Activated CD4-positive, alpha-beta T cell treated with anti-CD3 and anti-CD28 coated beads, Interleukin-2, amount 50 U/mL, for 1 hour (primary cell): ENCODE data around the gene RASSF1.
A peak's percentile ranks its signal among the peaks of the same experiment; 100 is the strongest.
"Not testable (repeated sequence)": the region's sequence is repeated elsewhere in the genome, so short reads cannot be mapped to it uniquely, and the experiment has no call there.

Experiments used
- DNase-seq: peaks from one replicate; pipeline ENCODE4 v3.0.0-alpha.2; 2020

RASSF1 gene

DNA sequence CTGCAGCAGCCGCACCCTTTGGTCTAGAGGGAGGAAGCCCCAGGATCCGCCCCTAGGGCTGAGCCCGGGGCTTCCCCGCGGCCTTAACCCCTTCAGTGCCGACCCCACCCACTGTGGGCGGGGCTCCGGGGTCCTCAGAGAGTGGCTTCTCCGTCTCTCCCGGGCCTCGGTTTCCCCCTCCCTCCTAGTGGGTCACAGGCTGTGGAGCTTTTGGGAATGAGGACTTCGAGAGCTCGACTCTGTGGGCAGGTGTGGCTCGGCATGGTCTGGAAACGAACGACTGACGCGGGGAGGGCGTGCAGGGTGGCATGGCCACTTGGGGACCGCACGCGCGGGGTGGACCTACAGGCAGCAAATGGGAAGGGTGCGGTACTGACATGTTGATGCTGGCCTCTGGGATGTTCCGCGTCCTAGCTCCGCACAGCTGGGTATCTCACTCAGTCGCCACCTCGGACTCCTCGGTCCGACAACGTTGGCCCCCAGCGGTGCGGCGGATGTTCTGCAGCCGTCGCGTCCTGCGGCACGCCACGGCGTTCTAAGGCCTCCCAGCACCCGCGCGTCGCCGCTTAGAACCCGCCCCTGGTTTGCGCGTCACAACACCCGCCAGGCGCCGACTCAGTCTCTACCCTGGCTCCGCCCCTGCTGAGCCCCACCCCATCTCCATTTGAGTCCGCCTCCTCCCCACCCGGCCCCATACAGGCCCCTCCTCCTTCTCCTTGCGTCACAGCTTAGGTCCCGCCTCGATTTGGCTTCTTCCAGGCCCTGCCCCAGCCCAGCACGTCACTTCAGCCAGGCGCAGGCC is 41.6 kb downstream of the RASSF1 start, which contains the start of the genes HYAL3 and NAA80:
Gene HYAL3, minus strand, starts transcription at position 570 of the 802 bp plus-strand sequence. CDS start 3,803 bp downstream, outside the sequence.
Gene NAA80, minus strand, starts transcription at position 570 of the 802 bp plus-strand sequence. CDS start 1,942 bp downstream, outside the sequence.
- DNase-seq, result peak; percentile 99

DNA sequence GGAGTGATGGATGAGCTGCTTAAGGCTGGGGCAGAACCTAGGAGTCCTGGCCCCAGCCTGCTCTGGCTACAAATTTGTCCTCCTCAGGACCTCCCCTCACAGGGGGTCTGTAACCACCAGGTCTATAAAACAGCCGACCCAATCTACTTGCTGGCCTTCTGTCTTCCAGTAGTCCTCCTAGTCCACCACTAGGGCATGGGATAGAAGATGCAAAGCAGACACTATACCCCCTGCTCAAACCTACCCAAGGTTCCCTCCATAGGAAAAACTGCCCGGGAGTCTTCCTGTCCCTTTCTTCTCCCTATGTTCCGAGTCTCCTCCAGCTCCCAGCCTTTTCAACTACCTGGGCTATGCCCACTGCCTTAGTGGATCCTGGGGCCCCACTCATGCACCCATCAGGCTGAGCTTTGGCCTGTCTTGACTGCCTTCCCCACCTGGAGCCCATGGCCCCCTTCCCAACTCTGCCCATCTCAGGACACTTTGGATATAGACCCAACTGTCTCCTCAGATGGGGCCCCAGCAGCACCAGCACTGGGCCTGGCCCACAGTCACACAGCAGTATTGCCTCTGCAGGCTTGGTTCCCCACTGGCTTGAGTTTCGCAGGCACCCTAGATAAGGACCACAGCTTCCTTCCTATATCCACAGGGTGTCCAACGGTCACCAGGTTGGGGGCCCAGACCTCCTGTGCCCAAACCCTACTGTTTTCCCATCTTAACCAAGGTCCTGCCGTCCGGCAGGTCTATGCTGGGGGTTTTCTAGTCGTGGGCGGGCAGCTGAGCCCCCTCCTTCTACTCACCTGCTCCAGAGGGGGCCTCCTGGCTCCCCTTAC is 42.5 kb downstream of the RASSF1 start:
- no peak for DNase-seq

DNA sequence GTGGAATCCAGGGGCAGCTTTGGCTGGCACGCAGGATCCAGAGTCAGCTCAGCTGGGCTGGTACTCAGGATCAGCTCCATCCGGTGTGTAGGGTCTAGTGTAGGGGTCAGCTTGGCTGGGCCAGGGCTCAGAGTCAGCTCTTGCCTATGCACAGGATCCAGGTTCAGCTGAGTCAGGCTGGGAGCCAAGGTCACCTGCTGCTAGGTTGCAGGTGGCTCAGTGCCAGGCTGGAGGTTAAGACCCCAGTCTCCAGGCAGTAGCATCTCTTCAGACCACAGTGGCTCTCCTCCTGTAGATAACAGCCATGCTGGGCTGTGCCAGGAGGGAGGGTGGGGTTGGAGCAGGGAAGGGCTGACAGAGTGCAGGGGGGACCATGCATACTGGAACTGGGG is 43.3 kb downstream of the RASSF1 start:
- no peak for DNase-seq

DNA sequence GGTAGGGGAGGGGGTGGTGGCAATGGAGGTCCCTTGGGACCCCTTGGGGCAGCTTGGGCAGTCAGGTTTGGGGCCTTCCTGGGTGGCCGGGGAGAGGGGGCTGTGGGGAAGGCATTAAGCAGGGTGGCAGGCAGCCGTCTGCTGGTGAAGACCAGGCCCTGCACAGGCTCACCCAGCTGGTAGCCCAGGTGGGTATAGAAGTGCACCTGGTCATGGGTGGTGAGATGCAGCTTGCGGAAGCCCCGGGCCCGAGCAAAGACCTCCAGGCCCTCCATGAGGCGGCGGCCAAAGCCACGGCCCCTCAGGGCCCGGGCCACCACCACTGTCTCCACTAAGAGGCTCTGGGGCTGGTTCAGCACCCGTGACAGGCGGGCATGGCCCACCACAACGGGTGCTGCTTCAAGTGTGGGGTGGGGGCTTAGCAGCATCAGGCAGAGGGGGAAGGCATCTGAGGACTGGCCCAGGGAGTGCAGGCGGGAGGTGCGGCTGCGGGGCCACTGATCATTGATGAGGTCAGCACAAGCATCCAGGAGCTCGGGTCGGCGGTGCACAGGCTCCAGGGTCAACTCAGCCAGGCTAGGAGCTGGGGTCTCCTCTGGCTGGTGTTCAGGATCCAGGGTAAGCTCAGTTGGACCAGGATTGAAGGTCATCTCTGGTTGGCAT is 43.8 kb downstream of the RASSF1 start:
- no peak for DNase-seq

DNA sequence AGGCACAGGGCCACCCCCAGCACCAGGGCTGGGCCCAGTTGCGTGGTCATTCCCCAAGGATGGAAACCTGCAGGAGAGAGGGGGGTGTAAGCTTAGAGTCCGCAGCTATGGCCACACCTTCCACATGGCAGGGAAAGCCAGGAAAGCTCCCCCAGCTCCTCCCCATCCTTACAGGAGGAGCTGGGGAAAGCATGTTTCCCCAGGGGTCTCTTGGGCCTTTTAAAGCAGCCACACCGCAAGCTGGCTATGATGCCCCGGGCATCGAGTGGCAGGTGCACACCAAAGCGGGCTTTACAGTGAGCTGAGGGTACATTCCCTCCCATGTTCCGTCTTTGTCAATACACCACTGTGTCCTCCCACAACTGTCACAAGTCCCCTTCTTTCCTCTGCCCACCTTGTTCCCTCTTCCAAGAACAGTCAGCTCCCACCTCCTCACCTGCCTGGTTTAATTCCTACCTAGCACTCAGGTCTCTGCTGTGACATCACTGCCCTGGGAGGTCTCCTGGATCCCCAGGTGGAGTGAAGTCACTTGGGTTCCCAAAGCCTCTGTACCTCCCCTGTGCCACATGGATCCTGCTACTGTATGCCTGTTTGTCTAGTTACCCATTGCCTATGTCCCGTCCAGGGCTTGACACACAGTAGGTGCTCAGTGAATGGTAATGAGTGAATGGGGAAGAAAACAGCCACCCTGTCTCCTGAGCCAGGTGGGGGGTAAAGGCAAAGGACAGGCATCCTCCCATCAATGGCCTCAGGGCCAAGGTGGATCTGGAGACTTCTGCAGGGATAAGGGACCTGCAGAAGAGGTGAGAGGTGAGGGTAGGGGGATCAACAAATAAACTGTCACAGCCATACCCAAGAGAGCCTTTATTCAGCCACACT is 44.8 kb downstream of the RASSF1 start:
- no peak for DNase-seq

DNA sequence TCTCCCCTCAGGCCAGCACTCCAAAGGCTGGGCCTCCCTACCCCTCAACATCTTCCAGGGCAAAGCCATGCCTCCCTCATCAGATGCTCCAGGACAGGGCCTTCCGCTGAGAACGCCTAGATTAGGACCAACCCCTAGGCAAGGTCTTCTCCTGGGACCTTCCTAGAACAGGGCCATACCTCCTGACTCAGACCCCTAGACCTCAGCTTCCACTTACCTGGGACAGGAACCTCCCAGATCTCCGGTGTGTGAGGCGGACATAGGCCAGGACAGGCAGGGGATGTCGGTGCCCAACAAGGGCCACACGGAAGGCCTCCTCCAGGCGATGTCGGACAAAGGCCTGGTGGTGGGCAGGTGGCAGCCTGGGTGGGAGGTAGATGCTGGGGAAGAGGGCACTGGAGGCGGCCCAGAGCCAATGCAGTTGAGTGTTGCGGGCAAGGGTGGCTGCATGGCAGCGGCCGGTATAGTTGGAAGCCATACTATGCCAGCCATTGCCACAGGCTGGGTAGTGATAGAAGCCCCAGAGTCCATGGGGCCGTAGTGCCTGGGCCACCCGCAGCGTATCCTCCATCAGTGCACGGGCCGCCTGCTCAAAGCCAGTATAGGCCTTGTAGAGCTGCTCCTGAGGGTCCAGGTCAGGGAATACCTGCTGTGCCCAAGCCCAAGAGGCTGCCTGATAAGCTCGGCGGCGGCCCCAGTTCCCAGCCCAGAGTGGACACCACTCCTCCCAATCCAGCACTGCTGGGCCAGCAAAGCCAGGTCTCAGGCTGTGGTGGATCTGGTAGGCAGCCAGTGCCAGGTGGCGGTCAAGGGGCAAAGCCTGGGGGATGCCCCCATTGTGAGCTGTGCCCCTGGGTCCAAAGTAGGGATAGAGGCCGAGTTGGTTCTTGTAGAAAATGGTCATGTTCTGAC is 45.9 kb downstream of the RASSF1 start:
- no peak for DNase-seq

DNA sequence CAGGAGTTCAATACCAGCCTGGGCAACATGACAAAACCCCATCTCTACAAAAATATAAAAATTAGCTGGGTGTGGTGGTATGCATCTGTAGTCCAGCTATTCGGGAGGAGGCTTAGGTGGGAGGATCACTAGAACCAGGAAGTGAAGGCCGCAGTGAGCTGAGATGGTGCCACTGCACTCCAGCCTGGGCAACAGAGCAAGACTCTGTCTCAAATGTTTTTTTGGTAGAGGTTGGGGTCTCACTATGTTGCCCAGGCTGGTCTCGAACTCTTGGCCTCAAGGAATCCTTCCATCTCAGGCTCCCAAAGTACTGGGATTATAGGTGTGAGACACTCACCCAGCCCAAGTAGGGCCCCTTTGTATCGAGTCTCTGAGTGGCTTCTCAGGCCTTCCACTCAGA is 46.5 kb downstream of the RASSF1 start:
- DNase-seq, result no peak

DNA sequence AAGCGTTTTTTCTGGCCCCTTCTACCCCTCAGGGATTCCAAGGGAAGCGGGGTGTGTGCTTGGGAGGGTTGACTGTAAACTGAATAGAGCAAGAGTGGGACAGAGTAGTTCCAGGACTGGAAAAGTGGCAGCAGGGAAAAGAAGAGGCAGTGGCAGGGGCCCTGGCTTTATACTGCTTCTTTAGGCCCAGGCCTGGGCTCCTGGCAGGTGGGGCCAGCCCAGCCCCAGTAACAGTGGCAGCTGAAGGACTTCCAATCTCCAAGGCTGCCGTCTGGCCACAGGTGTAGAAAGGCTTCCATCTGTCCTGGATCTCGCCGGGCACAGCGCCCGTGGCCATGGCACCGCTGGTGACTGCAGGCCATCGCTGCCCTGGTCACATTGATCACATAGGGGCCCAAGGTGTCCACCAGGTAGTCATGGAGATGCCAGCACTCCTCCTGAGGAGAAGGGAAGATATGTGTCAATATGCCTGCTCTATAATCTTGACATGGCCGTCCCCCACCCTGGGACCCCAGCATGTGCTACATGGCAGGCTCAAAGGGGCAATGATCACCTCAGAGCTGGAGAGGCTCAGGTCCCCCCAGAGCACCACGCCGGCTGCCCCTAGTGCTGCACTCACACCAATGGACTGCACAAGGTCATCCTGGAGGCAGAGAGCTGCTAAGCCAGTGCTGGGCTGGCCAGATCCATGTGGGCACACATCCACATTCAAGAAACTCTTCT is 47.4 kb downstream of the RASSF1 start:
- DNase-seq, result no peak

DNA sequence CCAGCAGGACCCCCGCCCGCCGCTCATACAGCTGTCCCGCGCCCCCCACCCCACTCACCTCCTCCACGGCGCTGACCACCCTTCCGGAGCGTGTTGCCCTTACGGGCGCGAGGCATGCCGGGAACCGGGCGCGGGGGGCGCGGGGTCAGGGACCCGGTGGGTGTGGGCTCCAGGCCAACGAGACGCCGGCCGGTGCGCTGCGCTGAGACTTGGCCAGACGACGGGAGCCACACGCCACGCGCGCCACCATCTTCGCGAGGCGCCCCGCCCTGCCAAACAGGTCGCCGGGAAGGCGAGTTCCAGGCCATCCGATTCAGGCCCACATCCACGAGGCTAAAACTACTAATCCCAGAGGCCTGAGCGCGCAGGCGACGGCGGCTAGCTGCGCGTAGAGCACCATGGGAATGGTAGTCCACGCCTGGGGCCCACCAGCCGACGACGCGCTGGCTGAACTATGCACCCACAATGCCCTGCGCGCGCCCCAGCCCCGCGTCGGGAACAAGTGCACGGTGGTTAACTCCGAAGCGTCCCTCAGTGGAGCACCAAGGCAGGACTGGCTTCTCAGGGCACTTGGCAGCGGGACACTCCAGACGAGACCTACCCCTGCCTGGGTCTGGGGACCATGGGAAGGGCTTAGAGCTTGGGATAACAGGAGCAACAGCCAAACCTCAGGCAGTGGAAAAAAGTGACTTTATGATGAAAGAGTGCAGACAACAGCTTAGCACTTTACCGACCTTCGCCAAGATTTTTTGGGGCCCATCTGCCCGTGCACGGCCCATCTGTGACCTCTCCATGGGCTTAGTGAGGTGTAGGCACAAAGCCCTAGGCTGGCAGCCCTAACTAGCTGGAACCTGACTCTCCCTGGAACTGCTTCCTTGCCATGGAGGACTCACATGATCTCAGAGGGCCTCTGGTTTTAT is 48.2 kb downstream of the RASSF1 start, which contains the start of gene IFRD2:
Gene IFRD2, minus strand, starts transcription at position 271 of the 920 bp plus-strand sequence. Its CDS starts 155 bp downstream, at position 116.
- peak; percentile 95 for DNase-seq

DNA sequence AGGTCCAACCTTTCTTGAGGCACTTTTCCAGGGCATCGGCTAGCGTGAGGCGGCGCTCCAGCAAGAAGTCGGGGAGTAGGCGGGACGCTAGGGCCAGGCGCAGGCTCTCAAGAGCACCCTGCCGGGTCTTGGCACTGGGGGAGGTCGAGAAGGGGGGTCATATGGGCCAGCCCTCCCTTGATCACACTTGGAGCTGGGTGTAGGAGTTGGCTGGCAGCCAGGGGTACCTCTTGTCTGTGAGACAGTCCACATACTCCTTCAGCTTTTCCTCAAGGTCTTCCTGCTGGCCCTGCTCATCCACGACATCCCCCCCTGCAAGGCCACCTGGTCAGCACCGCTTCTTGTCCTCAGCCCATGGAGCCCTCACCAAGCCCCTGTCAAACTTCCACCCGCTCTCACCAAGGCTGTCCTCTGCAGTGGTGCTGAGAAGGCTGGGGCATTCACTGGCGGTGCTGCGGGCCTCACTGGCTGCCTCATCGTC is 50.4 kb downstream of the RASSF1 start:
- no peak for DNase-seq

DNA sequence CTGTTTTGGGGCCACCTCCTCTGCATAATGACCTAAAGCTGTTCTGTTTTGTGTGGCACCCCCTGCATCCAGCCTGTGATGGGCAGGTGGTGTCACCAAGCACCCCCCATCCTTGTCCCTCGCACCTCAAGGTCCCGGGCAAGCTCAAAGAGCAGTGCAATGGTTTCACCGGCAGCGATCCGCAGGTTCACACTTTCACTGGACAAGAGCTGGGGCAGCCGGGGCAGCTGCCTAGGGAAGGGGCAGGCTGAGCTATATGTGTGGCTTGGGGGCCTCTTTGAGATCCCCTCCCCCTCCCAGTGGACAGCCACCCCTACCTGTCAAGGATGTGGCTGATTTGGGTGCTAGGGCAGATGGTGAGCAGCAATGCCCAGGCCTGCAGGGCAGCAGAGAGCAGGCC is 51.5 kb downstream of the RASSF1 start:
- no peak for DNase-seq

DNA sequence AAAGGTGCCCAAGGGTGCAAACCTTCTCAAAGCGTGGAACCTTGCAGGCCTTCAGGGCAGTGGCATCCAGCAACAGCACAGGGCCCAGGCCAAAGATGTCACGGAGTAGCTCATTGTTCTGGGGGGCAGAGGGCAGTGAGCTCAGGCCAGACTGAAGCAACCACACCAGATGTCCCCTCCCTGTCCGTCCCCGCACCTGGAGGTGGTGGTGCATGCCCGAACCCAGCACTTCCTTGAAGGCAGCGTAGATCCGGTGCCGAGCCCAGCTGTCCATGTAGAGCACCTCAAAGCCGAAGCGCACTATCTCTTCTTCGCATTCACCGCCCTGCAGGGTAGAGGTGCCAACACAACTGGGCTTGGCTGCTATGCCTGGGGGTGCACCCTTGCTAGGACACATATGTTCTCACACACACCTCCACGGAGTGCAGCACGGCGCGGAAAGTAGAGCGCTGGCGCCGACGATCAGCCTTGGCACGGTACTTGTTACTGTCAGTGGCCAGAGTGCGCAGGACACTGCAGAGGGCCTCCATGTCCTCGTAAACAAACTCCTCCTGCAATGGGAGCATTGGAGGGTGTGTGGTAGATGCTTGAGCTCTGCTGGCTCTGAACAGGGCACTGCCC is 52.1 kb downstream of the RASSF1 start:
- no peak for DNase-seq

DNA sequence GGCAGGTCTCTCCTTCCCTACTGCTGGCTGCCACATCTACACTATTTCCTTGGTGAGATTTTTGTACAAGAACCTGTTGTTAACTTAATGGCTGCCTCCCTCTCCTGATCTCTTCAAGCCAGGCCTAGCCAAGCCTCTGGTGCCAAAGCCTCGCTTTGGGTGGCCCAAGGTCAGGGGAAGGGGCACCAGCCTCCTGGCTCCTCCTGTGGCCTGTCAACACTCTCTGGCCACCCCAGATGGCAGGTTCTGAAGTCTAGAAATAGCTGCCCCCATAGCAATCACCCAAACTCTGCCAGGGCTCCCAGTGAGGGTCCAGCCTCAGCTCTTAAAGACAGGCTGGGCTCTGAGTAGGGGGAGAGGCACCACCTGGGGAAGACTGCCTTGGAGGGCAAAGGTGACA is 53.4 kb downstream of the RASSF1 start:
- no peak for DNase-seq

DNA sequence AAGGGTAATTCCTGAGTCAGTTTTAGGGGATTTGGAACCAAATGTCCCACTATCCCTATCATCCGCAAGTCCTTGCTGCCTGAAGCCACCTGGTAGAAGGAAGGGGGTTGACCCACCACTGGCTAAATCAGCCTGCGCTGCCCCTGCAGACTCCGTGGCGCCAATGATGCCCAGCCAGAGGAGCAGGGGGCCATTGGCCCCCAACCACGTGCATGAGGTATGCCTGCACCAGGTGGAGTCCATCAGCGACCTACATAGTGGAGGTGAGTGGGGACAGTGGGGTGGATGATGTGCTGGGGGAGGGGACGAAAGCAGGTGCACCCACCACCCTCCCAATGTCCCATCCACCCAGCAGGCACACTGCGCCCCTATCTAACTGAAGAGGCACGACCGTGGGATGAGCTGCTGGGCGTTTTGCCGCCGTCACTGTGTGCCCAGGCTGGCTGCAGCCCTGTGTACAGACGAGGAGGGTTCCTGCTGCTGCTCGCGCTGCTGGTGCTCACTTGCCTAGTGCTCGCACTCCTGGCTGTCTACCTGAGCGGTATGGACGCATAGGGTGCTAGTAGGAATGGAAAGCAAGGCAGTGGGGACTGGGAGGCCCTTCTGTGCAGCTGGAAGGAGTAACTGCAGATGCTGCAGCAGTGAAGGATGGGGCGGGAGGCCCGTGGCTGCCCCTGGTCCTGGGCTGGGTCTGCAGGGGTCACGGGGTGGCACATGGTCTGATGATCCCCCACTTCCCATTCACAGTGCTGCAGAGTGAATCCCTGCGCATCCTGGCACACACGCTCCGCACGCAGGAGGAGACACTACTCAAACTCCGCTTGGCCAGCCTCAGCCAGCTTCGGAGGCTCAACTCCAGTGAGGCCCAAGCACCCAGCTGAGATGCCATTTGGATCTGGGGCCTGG is 54.1 kb downstream of the RASSF1 start:
- DNase-seq, result no peak

DNA sequence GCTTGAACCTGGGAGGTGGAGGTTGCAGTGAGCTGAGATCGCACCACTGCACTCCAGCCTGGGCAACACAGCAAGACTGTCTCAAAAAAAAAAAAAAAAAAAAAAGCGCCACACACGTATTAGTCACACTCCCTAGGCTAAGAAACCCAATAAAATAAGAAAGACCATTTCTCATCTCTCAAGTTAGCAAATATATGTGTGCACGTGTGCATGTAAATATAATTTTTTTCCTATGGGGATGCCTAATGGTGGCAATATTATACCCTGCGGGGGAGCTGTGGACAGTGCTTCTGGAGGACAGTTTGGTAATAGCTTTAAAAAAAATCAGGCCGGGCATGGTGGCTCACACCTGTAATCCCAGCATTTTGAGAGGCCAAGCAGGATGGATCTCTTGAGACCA is 56.5 kb downstream of the RASSF1 start:
- not testable (repeated sequence) for DNase-seq
